ENCODE results near the gene RAD51B.

RAD51B gene

DNA sequence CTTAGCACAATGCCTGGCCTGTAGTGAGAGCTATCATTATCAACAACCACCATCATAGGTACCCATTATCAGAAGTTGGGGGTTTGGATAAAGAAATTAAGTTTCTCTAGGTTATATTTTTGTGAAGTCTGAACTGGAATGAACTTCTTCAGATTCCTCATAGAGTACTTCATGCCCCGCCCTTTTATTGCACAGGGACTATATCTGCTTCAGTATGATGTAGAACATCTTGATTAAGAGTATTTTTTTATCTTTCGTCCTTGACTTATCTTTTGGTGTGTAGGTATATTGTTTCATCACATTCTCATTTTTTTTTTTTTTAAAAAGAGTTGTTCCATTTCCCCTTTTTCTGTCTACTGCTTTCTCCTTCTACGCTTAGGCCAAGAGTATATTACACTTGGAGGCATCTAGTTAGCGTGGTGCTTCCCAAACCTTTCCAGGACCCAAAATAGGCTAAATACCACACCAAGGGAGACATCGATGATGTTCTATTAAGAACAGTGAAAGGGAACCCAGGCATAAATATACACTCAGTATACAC, 505.8 kb downstream of the RAD51B start:
- in situ Hi-C loops (cut with HindIII; ENCODE audit: low sequenced_read_pairs) = no loop called here
- H3K4me3 ChIP-seq (ENCODE audit: low read depth, low read length) = no peak overlapping the region
- TF ChIP-seq, protein P1, sequence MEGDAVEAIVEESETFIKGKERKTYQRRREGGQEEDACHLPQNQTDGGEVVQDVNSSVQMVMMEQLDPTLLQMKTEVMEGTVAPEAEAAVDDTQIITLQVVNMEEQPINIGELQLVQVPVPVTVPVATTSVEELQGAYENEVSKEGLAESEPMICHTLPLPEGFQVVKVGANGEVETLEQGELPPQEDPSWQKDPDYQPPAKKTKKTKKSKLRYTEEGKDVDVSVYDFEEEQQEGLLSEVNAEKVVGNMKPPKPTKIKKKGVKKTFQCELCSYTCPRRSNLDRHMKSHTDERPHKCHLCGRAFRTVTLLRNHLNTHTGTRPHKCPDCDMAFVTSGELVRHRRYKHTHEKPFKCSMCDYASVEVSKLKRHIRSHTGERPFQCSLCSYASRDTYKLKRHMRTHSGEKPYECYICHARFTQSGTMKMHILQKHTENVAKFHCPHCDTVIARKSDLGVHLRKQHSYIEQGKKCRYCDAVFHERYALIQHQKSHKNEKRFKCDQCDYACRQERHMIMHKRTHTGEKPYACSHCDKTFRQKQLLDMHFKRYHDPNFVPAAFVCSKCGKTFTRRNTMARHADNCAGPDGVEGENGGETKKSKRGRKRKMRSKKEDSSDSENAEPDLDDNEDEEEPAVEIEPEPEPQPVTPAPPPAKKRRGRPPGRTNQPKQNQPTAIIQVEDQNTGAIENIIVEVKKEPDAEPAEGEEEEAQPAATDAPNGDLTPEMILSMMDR (IDR thresholded peaks at IDR 0.05; ENCODE audit: low read depth, low read length) = no peak
- no peak for DNase-seq (ENCODE audit: low read depth, low spot score)

DNA sequence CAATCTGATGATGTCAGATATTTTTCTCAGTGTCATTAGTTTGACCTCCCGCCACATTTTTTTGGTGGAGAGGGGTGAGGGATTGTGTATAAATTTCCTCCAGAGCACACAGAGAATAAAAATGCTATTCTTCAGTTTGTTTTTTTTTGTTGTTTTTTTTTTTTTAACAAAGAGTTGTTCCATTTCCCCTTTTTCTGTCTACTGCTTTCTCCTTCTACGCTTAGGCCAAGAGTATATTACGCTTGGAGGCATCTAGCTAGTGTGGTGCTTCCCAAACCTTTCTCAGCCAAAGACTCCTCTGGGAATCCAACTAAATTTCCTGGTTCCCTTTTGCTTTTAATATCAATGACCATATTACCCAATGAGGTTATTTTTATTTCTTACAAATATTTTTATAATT, 507.7 kb downstream of the RAD51B start:
- in situ Hi-C loops (cut with HindIII; ENCODE audit: low sequenced_read_pairs) = no loop called here
- no peak for DNase-seq (ENCODE audit: low read depth, low spot score)
- no peak overlapping the region for H3K4me3 ChIP-seq (ENCODE audit: low read depth, low read length)
- TF ChIP-seq, protein P1 (IDR thresholded peaks at IDR 0.05; ENCODE audit: low read depth, low read length) = no peak

DNA sequence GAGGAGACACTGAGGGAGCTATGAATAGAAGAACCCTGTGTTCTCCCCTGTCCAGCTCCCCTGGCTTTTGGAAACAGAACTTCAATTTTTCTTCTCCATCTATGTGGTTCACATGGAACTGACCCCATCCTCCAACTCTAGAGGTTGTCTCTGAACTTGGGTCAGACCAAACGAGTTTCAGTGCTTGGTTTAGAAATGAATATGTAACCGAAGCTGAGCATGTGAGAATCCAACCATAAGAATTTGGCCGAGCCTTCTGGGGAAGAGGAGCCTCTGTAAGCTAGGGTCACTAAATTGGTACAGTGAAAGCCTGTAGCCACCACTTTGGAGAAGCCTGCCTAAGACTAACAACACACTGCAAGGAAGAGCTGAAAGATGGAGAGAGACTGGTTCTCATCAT, 508.9 kb downstream of the RAD51B start:
- in situ Hi-C loops (cut with HindIII; ENCODE audit: low sequenced_read_pairs) = no loop called here
- DNase-seq (ENCODE audit: low read depth, low spot score) = no peak
- no peak overlapping the region for H3K4me3 ChIP-seq (ENCODE audit: low read depth, low read length)
- TF ChIP-seq, protein P1 (IDR thresholded peaks at IDR 0.05; ENCODE audit: low read depth, low read length) = no peak

- DNase-seq (ENCODE audit: low read depth, low spot score) = no peak
- no peak overlapping the region for H3K4me3 ChIP-seq (ENCODE audit: low read depth, low read length)
- in situ Hi-C loops (cut with HindIII; ENCODE audit: low sequenced_read_pairs) = no loop called here
- TF ChIP-seq, protein P1 (IDR thresholded peaks at IDR 0.05; ENCODE audit: low read depth, low read length) = no peak
These were observed 511.8 kb downstream of the RAD51B start for GRCh38 chr14:68331426-68331825.

DNA sequence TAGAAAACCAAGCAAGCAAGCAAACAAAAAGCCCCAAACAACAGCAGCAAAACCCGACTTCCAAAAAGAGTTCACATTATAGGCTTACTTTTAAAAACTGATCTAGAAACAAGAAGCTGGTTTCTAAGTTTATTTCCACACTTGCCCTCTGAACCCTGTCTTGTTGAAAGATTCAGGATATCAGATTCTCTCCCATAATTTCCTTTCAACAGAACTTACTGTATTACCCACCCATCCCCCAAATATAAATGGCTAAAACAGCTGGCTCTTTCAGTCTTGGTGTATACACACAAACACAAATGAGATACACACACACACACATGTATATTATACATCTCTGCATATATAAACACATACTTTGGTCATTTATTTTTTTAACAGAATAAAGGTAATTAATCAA, 512.4 kb downstream of the RAD51B start:
- no peak for DNase-seq (ENCODE audit: low read depth, low spot score)
- TF ChIP-seq, protein P1 (IDR thresholded peaks at IDR 0.05; ENCODE audit: low read depth, low read length) = no peak
- in situ Hi-C loops (cut with HindIII; ENCODE audit: low sequenced_read_pairs) = no loop called here
- H3K4me3 ChIP-seq (ENCODE audit: low read depth, low read length) = no peak overlapping the region

DNA sequence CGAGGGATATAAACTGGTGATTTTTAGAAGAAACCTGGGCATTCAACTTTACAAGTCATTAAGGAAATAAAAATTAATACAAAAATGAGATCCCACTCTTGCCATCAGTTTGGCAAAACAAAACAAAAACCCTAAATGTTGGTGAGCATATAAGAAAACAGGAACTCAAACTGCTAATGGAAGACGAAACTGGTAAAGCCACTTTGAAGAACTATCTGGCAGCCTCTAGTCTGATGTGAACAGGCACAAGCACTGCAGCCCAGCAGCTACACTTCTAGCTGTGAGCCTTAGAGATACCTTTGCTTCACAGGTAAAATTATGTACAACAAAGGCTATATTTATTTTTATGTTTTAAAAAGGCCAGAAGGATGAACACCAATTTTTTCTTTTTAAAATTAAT, 513.7 kb downstream of the RAD51B start:
- no peak for DNase-seq (ENCODE audit: low read depth, low spot score)
- TF ChIP-seq, protein P1 (IDR thresholded peaks at IDR 0.05; ENCODE audit: low read depth, low read length) = no peak
- in situ Hi-C loops (cut with HindIII; ENCODE audit: low sequenced_read_pairs) = no loop called here
- H3K4me3 ChIP-seq (ENCODE audit: low read depth, low read length) = no peak overlapping the region

DNA sequence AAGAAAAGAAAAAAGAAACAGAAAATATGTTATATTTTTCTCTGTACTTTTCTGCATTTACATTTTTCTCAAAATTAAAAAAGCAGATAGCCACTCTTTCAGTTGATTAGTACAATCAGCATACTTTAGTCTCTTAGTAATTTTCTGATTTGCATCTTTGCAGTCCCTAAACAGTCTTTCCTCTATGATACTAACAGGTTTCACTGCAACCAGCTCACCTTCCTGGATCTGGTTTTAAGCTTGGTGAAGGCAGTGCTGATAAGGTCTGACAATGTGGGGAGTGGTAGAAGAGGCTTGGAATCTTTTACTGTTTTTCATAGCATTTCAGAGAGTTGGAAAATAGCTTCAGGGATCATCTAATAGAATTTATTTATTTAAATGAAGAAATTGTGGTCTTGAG, 515.7 kb downstream of the RAD51B start:
- in situ Hi-C loops (cut with HindIII; ENCODE audit: low sequenced_read_pairs) = no loop called here
- H3K4me3 ChIP-seq (ENCODE audit: low read depth, low read length) = no peak overlapping the region
- TF ChIP-seq, protein P1 (IDR thresholded peaks at IDR 0.05; ENCODE audit: low read depth, low read length) = no peak
- DNase-seq (ENCODE audit: low read depth, low spot score) = no peak
